Prostate gland (tissue), 2 donors: ENCODE data around the gene ADAMTSL1.

Experiments
- POLR2A ChIP-seq: fragments of 450-650 bp; IDR thresholded peaks from one replicate; pipeline ENCODE4 v1.6.1; 2016; ENCODE audit warnings: antibody characterized with exemption, mild to moderate bottlenecking
- POLR2AphosphoS5 ChIP-seq: sonication (generic); formaldehyde crosslinking; IDR thresholded peaks from one replicate; pipeline ENCODE4 v1.6.1; 2017; ENCODE audit warnings: antibody characterized with exemption
- TF ChIP-seq, protein P1 (sequence below), 4 experiments: fragments of 200-600 bp in 2 of 4; fragments of 450-650 bp in 2 of 4; sonication (generic) in 2 of 4; IDR thresholded peaks; 1 replicate in 3 of 4; 2 replicates in 1 of 4; pipeline ENCODE4 v1.5.1; 2016 to 2019; ENCODE audit warnings: antibody characterized with exemption in 4 of 4, mild to moderate bottlenecking in 2 of 4, moderate library complexity in 2 of 4

- TF ChIP-seq, protein P1, sequence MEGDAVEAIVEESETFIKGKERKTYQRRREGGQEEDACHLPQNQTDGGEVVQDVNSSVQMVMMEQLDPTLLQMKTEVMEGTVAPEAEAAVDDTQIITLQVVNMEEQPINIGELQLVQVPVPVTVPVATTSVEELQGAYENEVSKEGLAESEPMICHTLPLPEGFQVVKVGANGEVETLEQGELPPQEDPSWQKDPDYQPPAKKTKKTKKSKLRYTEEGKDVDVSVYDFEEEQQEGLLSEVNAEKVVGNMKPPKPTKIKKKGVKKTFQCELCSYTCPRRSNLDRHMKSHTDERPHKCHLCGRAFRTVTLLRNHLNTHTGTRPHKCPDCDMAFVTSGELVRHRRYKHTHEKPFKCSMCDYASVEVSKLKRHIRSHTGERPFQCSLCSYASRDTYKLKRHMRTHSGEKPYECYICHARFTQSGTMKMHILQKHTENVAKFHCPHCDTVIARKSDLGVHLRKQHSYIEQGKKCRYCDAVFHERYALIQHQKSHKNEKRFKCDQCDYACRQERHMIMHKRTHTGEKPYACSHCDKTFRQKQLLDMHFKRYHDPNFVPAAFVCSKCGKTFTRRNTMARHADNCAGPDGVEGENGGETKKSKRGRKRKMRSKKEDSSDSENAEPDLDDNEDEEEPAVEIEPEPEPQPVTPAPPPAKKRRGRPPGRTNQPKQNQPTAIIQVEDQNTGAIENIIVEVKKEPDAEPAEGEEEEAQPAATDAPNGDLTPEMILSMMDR (IDR thresholded peaks at IDR 0.05): no peak
- TF ChIP-seq POLR2A (no peak), POLR2AphosphoS5 (no peak)
Observed at GRCh38 chr9:18837402-18837801, 363.4 kb downstream of the ADAMTSL1 start.
